GM23248 (cell line): ENCODE results near the gene TBL1XR1.

Experiments used
- EZH2 ChIP-seq: fragments of 200-600 bp; sonication (generic); IDR thresholded peaks from 2 replicates; pipeline ENCODE4 v1.6.1; 2018; ENCODE audit warnings: antibody characterized with exemption, mild to moderate bottlenecking; ENCODE audit not compliant: insufficient read depth, poor library complexity, severe bottlenecking
- EZH2phosphoT487 ChIP-seq: fragments of 200-600 bp; sonication (generic); IDR thresholded peaks from 2 replicates; pipeline ENCODE4 v1.6.1; 2018; ENCODE audit warnings: antibody characterized with exemption, moderate library complexity, mild to moderate bottlenecking, low read depth; ENCODE audit not compliant: insufficient read depth

- TF ChIP-seq EZH2phosphoT487 (no peak), EZH2 (no peak)
Observed at GRCh38 chr3:177203689-177204395, 6.6 kb upstream of the TBL1XR1 start.
